HCT116 (cell line): Measurements from ENCODE around the gene TENT5A.

ENCODE experiments used
- CEBPB ChIP-seq: IDR thresholded peaks from 2 replicates; pipeline ENCODE4 v1.6.1; 2012; ENCODE audit warnings: low read depth
- EGR1 ChIP-seq: IDR thresholded peaks from 2 replicates; pipeline ENCODE4 v1.6.1; 2012; ENCODE audit warnings: low read depth
- ELF1 ChIP-seq: IDR thresholded peaks from 2 replicates; pipeline ENCODE4 v1.6.1; 2012; ENCODE audit warnings: low read depth, borderline replicate concordance
- EZH2 ChIP-seq: fragments of 200-600 bp; sonication (generic); IDR thresholded peaks from 2 replicates; pipeline ENCODE4 v1.6.1; 2017; ENCODE audit warnings: antibody characterized with exemption, mixed run types
- EZH2phosphoT487 ChIP-seq: fragments of 200-600 bp; IDR thresholded peaks from 2 replicates; pipeline ENCODE4 v1.6.1; 2018; ENCODE audit warnings: antibody characterized with exemption, borderline replicate concordance
- MAX ChIP-seq: IDR thresholded peaks from 2 replicates; pipeline ENCODE4 v1.6.1; 2012
- POLR2A ChIP-seq: IDR thresholded peaks from 2 replicates; pipeline ENCODE4 v1.7.0; 2011; ENCODE audit warnings: borderline replicate concordance; ENCODE audit not compliant: insufficient read depth, insufficient read length; ENCODE audit errors: extremely low read depth
- POLR2AphosphoS5 ChIP-seq: IDR thresholded peaks from 2 replicates; pipeline ENCODE4 v1.6.1; 2011; ENCODE audit warnings: mild to moderate bottlenecking, low read depth, low read length, moderate library complexity
- REST ChIP-seq: IDR thresholded peaks from 2 replicates; pipeline ENCODE4 v1.6.1; 2012; ENCODE audit warnings: low read depth
- TCF7L2 ChIP-seq: IDR thresholded peaks from 2 replicates; pipeline ENCODE4 v1.7.0; 2011; ENCODE audit warnings: borderline replicate concordance, inconsistent platforms; ENCODE audit not compliant: insufficient read depth, insufficient read length; ENCODE audit errors: extremely low read depth
- ZFX ChIP-seq: fragments of 450-650 bp; IDR thresholded peaks from 2 replicates; pipeline ENCODE4 v1.6.1; 2017
- TF ChIP-seq, protein P1 (sequence below), 3 experiments: fragments of 200-600 bp in 1 of 3; sonication (generic) in 1 of 3; IDR thresholded peaks in 2 of 3; conservative IDR thresholded peaks in 1 of 3; 2 replicates each; pipeline ENCODE4 v1.5.1; 2012 to 2017; ENCODE audit warnings: low read depth in 2 of 3, low read length in 2 of 3, antibody characterized with exemption in 1 of 3, borderline replicate concordance in 1 of 3, control low read depth in 1 of 3, mild to moderate bottlenecking in 1 of 3, mixed read lengths in 1 of 3, mixed run types in 1 of 3, moderate library complexity in 1 of 3; ENCODE audit not compliant: insufficient read depth in 1 of 3

- TF ChIP-seq POLR2A = no peak
- no peak for TF ChIP-seq EZH2
- TF ChIP-seq, protein P1, sequence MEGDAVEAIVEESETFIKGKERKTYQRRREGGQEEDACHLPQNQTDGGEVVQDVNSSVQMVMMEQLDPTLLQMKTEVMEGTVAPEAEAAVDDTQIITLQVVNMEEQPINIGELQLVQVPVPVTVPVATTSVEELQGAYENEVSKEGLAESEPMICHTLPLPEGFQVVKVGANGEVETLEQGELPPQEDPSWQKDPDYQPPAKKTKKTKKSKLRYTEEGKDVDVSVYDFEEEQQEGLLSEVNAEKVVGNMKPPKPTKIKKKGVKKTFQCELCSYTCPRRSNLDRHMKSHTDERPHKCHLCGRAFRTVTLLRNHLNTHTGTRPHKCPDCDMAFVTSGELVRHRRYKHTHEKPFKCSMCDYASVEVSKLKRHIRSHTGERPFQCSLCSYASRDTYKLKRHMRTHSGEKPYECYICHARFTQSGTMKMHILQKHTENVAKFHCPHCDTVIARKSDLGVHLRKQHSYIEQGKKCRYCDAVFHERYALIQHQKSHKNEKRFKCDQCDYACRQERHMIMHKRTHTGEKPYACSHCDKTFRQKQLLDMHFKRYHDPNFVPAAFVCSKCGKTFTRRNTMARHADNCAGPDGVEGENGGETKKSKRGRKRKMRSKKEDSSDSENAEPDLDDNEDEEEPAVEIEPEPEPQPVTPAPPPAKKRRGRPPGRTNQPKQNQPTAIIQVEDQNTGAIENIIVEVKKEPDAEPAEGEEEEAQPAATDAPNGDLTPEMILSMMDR (IDR thresholded peaks at IDR 0.05 in 2 of 3, conservative IDR thresholded peaks at IDR 0.05 in 1 of 3; ENCODE audit: borderline replicate concordance in 1 of 3, insufficient read depth in 1 of 3, low read depth in 2 of 3, low read length in 2 of 3) = no peak
- no peak for TF ChIP-seq TCF7L2
- no peak for TF ChIP-seq REST
- no peak for TF ChIP-seq POLR2AphosphoS5
- no peak for TF ChIP-seq CEBPB
- no peak for TF ChIP-seq ELF1
- no peak for TF ChIP-seq ZFX
- TF ChIP-seq MAX = no peak
- TF ChIP-seq EGR1 = no peak
- no peak for TF ChIP-seq EZH2phosphoT487
Observed at GRCh38 chr6:81741689-81742088, 10.8 kb downstream of the TENT5A start.
